NCI-H82 treated with DMSO at 0.1 percent for 48 hours (cell line): ENCODE data around the gene CD72.
"Not testable (repeated sequence)": the region's sequence is repeated elsewhere in the genome, so short reads cannot be mapped to it uniquely, and the experiment has no call there.

Source experiments
- DNase-seq: peaks from one replicate; lab custom pipeline; 2025; ENCODE audit not compliant: unreplicated experiment; lab: John Stamatoyannopoulos, UW

Gene CD72

GRCh38 chr9:35616681-35617459 lies 1.3 kb downstream of the CD72 start:
- DNase-seq = no peak

- no peak for DNase-seq
Observed at GRCh38 chr9:35615981-35616680, 2.1 kb downstream of the CD72 start.

- DNase-seq = no peak
Observed at GRCh38 chr9:35612843-35613242, 5.4 kb downstream of the CD72 start.

GRCh38 chr9:35612066-35612465 lies 6.1 kb downstream of the CD72 start:
- not testable (repeated sequence) for DNase-seq

GRCh38 chr9:35611230-35611797 lies 6.9 kb downstream of the CD72 start:
- DNase-seq = peak; percentile 27

- no peak for DNase-seq
Observed at GRCh38 chr9:35609820-35610163, 8.4 kb downstream of the CD72 start.

- no peak for DNase-seq
Observed at GRCh38 chr9:35609001-35609819, 9.0 kb downstream of the CD72 start.

- no peak for DNase-seq
Observed at GRCh38 chr9:35608221-35608620, 10.0 kb downstream of the CD72 start.

GRCh38 chr9:35606726-35607125 lies 11.5 kb downstream of the CD72 start:
- DNase-seq = no peak

GRCh38 chr9:35606138-35606504 lies 12.1 kb downstream of the CD72 start:
- no peak for DNase-seq

- DNase-seq = no peak
Observed at GRCh38 chr9:35605351-35606137, 12.7 kb downstream of the CD72 start.

- no peak for DNase-seq
Observed at GRCh38 chr9:35604578-35605350, 13.4 kb downstream of the CD72 start, which contains the start of gene TESK1. Gene TESK1 (plus strand): TSS chr9:35605262. CDS start chr9:35605620, 358 bp downstream.

- DNase-seq = peak; percentile 89
Observed at GRCh38 chr9:35603986-35604577, 14.1 kb downstream of the CD72 start.

GRCh38 chr9:35603506-35603985 lies 14.7 kb downstream of the CD72 start:
- no peak for DNase-seq

GRCh38 chr9:35599763-35600604 lies 18.2 kb downstream of the CD72 start:
- no peak for DNase-seq

GRCh38 chr9:35598866-35599590 lies 19.2 kb downstream of the CD72 start:
- DNase-seq = no peak

GRCh38 chr9:35596907-35597306 lies 21.3 kb downstream of the CD72 start:
- not testable (repeated sequence) for DNase-seq

- DNase-seq = no peak
Observed at GRCh38 chr9:35594471-35594870, 23.7 kb downstream of the CD72 start.
